Measurements from ENCODE around the gene IQGAP1.

Gene IQGAP1

DNA sequence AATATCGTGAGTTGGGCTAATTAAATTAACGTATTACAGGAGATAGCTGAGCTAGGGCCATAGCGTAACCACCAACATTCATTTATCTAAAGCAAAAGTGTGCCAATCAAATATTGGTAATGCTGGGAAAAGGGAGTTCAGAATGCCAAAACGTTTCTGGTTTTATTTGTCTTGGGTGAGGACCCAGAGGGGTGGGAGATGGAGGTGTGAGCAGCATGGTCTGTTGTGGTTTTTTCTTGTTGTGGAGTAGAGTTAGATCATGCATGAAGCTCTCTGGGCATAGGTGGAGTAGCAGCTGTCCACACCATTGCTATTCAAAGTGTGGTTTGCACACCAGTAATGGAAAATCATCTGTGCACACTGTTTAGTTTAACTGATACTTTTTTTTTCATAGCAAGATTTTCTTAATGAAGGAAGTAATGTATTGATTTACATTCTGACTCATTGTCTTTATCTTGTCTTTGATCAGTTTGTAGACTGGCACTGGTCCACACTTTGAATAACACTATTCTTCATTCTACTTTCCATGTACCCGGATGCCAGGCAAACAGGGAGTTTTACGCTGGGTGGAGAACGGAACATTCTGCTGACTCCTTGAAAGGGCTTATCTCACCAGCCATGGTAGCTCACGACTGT is 90.9 kb downstream of the IQGAP1 start:
- no peak overlapping the region for H3K4me3 ChIP-seq (ENCODE audit: low read depth, low read length)
- TF ChIP-seq CTCF (IDR thresholded peaks at IDR 0.05; ENCODE audit: low read depth, low read length): no peak

DNA sequence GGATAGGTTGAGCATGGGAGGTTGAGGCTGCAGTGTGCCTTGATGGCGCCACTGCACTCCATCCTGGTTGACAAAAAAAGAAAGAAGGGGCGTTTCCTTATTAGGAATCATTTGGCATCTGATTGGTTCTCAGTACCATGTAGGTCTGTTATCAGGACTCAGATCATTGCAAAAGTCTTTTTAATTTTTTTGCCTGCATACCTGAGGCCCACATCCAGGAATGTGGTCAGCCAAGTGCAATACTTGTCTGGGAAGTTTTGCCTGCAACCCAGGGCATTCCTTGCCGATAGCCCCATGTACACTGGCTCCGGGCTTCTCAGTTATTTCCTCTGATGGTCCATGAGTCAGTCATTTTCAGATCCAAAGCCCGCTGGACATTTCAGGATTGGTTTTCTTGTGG is 91.6 kb downstream of the IQGAP1 start:
- no peak overlapping the region for H3K4me3 ChIP-seq (ENCODE audit: low read depth, low read length)
- TF ChIP-seq CTCF (IDR thresholded peaks at IDR 0.05; ENCODE audit: low read depth, low read length): no peak

GRCh38 chr15:90481023-90481422 is 93.0 kb downstream of the IQGAP1 start:
- H3K4me3 ChIP-seq (ENCODE audit: low read depth, low read length): no peak overlapping the region
- no peak for TF ChIP-seq CTCF (IDR thresholded peaks at IDR 0.05; ENCODE audit: low read depth, low read length)

DNA sequence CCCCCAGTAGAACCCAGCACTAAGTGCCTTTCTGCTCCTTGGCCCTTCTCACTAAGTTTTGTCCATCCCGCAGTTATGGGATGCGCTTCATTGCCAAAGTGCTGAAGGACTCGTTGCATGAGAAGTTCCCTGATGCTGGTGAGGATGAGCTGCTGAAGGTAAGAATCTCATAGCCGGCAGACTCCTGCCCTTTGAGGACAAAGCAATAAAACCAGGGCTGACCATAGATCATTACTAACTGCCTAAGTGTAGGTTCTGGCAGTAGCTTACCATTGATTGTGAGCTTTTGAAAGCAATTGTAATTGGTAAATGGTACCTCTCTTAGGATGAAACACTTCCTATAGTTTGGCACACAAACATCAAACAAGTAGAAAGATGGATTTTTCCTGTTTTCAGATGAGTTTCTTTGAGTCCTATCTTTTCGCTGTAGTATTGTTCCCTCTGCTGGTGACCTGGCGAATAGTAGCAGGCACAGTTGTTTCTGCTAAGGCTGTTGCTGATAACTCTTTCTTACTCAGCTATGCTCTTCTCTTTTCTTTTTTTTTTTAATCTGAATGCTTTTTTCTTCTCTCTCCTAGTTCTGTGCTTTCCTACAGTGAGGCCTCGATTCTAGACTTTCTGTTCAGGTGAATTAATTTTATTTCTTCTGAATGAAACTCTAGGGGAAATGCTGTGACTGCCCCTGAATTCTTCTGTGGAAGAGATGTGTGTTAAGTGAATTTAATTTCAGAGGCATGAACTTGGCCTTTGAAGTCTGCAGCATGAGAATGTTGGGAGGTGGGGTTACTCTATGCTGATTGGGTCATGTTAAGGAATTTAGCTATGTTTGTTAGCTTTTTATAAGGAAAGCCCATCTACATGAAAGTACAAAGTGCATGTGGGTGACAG is 94.3 kb downstream of the IQGAP1 start:
- TF ChIP-seq CTCF (IDR thresholded peaks at IDR 0.05; ENCODE audit: low read depth, low read length): peak; percentile 53
- H3K4me3 ChIP-seq (ENCODE audit: low read depth, low read length): no peak overlapping the region

GRCh38 chr15:90483012-90483307 is 94.9 kb downstream of the IQGAP1 start:
- no peak for TF ChIP-seq CTCF (IDR thresholded peaks at IDR 0.05; ENCODE audit: low read depth, low read length)
- H3K4me3 ChIP-seq (ENCODE audit: low read depth, low read length): no peak overlapping the region

- no peak overlapping the region for H3K4me3 ChIP-seq (ENCODE audit: low read depth, low read length)
- TF ChIP-seq CTCF (IDR thresholded peaks at IDR 0.05; ENCODE audit: low read depth, low read length): no peak
Observed at GRCh38 chr15:90483637-90484036, 95.6 kb downstream of the IQGAP1 start.

GRCh38 chr15:90487186-90487585 is 99.1 kb downstream of the IQGAP1 start:
- TF ChIP-seq CTCF (IDR thresholded peaks at IDR 0.05; ENCODE audit: low read depth, low read length): no peak
- no peak overlapping the region for H3K4me3 ChIP-seq (ENCODE audit: low read depth, low read length)
